GM19043 (cell line): Measurements from ENCODE around the gene MUC5AC.
"Not testable (repeated sequence)": the region's sequence is repeated elsewhere in the genome, so short reads cannot be mapped to it uniquely, and the experiment has no call there.

Experiments
- ATAC-seq: cut with Tn5 transposase; IDR thresholded peaks from one replicate; pipeline ENCODE4 v1.9.1; 2021; ENCODE audit warnings: low read depth; ENCODE audit not compliant: unreplicated experiment

MUC5AC gene

DNA sequence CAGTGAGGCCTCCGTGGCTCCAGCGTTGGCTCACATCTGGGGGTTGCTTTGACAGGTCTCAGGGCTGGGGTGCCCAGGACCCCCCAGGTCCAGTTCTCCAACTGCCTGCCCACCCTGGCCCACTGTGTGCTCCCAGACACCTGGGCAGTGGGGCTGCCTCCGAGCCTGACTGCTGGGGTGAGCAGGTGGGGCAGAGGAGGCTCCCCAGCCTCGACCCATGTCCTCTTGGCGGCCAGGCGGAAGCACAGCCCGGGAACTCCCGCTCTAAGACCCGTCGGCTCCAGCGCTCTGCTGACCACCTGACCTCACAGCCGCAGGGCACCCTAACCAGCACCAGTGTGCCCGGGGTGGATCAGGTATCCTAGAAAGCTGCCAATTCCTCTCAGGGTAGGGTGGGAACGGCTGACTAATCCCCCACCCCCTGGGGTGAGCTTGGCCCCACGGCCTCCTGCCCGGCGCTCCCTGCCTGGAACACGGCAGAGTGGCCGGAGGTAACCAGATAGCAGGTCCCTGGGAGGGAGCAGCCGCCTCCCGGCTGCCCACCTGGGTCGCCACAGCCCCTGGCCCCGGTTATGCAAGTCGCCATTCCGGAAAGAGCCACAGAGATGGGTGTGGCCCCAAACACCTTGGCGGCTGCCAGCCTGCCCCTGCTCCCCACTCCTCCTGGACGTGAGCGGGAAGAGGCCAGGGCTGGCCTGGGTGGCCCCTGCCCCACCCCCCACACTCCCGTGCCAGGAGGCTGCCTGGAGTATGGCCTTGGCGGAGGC, 45.9 kb downstream of the MUC5AC start:
- no peak for ATAC-seq

GRCh38 chr11:1204381-1205101, 46.8 kb downstream of the MUC5AC start:
- ATAC-seq = no peak

DNA sequence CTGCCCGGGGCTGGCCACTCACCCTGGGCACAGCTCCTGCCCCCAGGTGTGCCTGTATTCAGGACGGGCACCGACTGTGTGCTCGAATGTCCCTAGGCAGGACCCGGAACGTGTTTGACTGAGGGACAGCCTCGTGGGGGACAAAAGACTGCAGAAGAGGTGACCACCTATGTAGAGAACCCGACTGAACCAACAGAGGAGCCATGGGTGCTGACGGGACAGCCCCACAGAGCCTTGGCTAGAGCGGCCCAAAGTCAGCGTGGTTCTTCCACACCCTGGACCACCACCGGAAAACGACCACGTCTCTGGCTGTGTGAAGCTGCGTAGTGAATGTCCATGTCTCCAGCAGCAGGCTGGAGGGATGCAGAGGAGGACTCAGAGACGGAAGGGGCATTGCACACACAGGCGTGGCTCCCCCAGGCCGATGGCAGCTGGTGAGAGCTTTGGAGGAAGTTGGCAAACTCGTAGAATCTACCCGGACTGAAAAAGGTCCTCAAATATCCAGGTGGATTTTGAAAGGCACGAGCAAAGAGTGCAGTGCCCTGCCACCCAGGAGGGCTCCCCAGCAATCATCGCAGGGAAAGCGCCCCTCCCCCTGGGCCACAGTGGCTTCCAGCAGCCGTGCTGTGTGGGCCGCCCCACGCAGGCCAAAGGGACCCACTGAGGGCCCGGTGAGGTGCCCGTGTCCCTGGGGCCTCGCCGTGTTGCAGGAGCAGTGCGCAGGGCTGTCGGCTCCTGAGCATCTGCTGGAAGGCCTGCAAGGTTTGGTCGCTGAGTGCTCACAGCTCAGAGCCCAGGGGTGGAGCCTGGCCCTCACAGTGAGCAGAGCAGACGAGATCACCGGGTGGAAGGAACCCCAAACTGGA, 47.6 kb downstream of the MUC5AC start:
- no peak for ATAC-seq

- no peak for ATAC-seq
These were observed 48.2 kb downstream of the MUC5AC start for GRCh38 chr11:1205987-1206331.

DNA sequence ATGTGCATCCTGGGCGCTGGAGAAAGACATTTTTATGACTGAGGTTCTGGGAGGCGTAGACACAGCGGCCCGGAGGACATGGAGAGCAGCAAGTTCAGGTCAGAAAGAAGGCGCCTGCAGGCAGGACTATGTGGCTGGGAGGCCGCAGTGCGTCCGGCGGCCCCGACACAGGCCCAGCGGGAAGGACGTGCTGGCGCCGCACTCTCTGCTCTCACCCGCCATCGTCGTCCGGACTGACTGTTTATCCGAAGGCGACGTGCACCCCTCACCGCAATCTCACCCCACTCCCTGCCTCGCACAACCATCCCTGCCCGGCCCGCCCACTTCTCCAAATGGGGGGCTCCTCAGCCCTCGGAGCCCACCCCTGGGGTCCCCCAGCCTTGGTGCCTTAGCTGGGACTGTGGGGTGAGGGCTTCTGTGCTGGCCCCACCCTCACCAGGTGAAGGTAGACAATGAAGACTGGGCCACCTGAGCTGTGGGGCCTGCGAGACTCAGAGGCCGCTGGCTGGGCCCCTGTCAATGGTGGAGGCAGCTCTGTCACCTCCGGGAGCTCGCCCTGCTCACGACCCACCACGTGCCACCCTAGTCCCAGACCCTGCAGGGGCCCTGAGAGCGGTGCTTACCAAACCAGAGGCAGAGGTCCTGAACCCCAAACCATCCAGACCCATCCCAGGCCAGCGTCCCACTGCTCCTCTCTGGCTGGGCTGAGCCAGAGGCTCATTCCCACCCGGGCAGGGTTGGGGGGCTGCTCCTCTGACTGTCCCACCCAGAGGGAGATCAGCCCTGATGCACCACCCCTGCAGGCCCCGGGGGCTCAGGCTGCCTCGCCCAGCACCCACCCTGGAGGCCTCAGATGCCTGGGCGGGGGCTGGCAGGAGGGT, 48.9 kb downstream of the MUC5AC start:
- no peak for ATAC-seq

- ATAC-seq = no peak
These were observed 49.8 kb downstream of the MUC5AC start for GRCh38 chr11:1207401-1208143.

GRCh38 chr11:1208144-1208393, 50.3 kb downstream of the MUC5AC start:
- no peak for ATAC-seq

- ATAC-seq = no peak
These were observed 50.9 kb downstream of the MUC5AC start for GRCh38 chr11:1208394-1209261.

DNA sequence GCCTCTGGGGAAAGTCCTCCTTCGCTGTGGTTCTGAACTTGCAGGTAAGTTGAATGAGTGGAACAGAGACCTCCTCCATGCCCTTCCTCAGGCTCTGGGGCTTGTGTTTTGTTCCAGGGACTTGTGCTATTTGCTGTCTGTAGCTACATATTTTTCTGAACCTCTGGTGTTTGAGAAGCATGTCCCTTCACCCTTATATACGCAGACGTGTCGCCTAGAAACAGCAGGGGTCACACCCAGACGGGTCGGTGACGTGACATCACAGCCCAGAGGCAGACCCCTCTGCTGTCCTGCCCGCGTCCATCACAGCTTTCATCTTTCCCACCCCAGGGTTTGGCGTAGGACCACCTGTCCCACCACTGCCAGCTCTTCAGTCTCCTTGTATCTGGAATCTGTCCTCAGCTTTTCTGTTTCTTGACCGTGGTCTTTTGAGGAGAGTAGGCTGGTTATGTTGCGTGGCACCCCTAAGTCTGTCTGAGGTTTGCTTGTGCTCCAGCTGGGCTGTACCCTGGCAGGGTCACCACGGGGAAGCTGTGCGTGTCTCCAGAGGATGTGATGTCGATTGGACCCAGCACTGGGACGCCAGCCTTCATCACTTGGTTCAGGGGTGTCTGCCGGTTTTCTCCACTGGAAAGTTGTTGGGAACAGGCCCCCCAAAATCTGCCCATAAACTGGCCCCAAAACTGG, 51.8 kb downstream of the MUC5AC start:
- no peak for ATAC-seq

- no peak for ATAC-seq
These were observed 54.1 kb downstream of the MUC5AC start for GRCh38 chr11:1211838-1212237.

DNA sequence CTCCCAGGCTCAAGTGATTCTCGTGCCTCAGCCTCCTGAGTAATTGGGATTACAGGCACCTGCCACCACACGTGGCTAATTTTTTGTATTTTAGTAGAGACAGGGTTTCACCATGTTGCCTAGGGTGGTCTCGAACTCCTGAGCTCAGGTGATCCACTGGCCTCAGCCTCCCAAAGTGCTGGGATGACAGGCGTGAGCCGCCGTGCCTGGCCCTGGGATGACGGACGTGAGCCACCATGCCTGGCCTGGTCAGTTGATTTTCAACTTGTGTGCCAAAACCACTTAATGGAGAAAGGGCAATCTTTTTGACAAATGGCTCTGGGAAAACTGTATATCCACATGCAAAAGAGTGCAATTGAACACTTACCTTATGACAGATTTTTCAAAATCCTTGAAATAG, 58.1 kb downstream of the MUC5AC start:
- not testable (repeated sequence) for ATAC-seq

GRCh38 chr11:1217151-1217550, 59.4 kb downstream of the MUC5AC start:
- no peak for ATAC-seq

- ATAC-seq = no peak
These were observed 60.6 kb downstream of the MUC5AC start for GRCh38 chr11:1218256-1218787.

DNA sequence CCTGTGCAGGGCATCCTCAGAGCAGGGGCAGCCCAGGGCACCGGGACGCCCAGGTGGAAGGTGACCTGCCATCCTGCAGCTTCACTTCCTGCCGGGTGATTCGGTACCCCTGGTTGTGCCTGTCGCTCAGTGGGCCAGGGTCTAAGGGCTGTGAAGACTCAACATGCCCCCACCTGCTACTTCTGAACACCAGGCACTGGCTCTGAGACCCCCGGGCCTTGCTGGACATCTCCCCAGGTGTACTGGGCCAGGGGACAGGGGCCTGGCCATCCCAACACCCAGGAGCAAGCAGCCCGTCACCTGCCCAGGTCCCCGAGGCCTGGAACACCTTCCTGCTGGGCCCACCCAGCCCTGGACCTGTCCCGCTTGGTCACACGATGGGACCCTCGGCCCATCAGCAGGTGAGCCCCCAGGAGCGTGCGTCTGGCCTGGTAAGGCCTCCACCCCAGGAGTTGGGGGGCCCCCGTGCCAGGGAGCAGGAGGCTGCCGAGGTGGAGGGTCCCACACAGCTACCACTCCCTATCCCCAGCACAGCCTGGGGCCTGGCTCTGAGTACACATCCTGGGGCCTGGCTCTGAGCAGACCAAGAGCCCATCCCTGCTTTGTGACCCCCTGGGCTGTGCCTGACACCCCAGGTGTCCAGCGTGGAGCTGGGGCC, 61.2 kb downstream of the MUC5AC start:
- no peak for ATAC-seq

DNA sequence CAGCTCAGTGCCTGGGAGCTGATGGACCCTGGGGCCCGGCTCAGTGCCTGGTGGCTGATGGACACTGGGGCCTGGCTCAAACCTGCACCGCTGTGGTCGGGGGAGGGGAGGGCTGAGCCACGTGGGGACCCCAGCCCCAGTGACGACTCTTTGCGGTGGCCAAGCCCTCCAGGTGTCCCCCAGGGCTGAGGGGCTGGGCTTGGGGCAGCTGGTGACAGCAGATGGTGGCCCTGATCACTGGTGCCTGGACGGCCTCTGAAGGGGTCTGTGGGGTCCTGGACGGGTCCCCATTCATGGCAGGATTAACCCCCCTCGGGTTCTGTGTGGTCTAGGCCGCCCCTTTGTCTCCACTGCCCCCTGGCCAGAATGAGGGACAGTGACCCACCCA, 61.7 kb downstream of the MUC5AC start:
- no peak for ATAC-seq

DNA sequence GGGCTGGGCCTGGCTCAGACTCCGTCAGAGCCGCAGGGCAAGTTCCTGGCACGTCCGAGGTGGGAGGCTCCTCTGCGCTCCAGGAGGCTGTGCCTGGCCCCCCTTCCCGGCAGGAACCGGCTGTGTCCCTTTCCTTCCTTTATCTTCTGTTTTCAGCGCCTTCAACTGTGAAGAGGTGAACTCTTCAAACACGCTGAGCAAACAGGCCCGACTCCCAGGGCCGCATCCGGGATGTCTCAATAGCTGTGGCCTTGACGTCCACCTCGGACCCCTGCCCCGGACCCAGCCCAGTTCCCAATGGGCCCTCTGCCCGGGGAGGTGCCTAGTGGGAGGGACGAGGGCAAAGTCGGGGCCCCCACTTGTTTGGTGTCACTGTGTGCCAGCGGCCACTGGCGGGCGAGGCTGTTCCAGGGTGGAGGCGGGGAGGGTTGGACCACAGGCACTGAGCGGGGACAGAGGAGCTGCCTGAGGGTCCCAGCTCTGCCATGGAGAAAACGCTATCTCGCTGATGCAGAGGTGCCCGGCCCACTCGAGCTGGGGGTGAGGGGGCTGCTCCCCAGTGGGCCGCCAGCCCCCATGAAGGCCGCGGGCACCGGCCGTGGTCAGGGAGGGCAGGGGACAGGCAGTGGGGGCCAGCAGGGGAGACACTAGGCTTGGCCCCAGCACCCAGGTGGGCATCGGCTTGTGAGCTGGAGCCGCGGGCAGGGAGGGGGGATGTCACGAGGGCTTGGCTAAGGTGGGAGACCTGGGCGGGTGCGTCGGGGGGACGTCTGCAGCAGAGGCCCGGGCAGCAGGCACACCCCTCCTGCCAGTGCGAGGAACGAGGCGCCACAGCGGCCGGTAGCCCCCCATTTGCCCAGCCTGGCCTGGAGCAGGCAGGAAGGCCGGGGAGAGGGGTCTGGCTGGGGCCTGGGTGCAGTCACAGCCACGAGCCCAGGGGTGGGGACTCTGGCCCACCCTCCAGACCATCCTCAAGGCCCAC, 62.4 kb downstream of the MUC5AC start:
- ATAC-seq = no peak
